ENCODE data around the gene GRB2. TPM values are rescaled to one million over a fixed set of nuclear protein-coding genes. Genes with fewer than 3 reads are reported as not detected.

Gene GRB2
- total and polyA plus RNA-seq, 2 experiments from 2014 or later = 82.7 to 101 TPM

- Histone ChIP-seq H3K4me3 (no peak overlapping the region), H3K4me1 (ENCODE audit: insufficient read depth) (no peaks in the 10 kb centered on the region), H2AFZ (no peak overlapping the region), H3K79me2 (peaks cover 90% of the 10 kb centered on the region), H3K36me3 (replicated peaks; ENCODE audit: insufficient read depth, low read depth) (no peaks in the 10 kb centered on the region), H3K27ac (no peak overlapping the region), H3K9me2 (replicated peaks; ENCODE audit: insufficient read depth) (no peaks in the 10 kb centered on the region), H3K4me2 (no peak overlapping the region), H3K9me3 (ENCODE audit: low read depth) (no peaks in the 10 kb centered on the region), H3K27me3 (no peaks in the 10 kb centered on the region), H4K20me1 (ENCODE audit: insufficient read depth, poor library complexity, severe bottlenecking) (peaks cover 47% of the 10 kb centered on the region)
- TF ChIP-seq, protein P1, sequence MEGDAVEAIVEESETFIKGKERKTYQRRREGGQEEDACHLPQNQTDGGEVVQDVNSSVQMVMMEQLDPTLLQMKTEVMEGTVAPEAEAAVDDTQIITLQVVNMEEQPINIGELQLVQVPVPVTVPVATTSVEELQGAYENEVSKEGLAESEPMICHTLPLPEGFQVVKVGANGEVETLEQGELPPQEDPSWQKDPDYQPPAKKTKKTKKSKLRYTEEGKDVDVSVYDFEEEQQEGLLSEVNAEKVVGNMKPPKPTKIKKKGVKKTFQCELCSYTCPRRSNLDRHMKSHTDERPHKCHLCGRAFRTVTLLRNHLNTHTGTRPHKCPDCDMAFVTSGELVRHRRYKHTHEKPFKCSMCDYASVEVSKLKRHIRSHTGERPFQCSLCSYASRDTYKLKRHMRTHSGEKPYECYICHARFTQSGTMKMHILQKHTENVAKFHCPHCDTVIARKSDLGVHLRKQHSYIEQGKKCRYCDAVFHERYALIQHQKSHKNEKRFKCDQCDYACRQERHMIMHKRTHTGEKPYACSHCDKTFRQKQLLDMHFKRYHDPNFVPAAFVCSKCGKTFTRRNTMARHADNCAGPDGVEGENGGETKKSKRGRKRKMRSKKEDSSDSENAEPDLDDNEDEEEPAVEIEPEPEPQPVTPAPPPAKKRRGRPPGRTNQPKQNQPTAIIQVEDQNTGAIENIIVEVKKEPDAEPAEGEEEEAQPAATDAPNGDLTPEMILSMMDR (IDR thresholded peaks at IDR 0.05; ENCODE audit: poor library complexity) = no peak
- TF ChIP-seq EZH2 (IDR thresholded peaks at IDR 0.05; ENCODE audit: borderline replicate concordance) (no peak), EZH2phosphoT487 (IDR thresholded peaks at IDR 0.05; ENCODE audit: low read depth, severe bottlenecking, unreplicated experiment) (no peak)
- 96% methylated on average over 5 of the region's 5 CpGs for WGBS (ENCODE audit: low lambda C conversion rate, missing lambda C conversion rate)
- no peak for DNase-seq (ENCODE audit: low spot score)
Measured at GRCh38 chr17:75340631-75341030, 64.8 kb downstream of the GRB2 start.

GRCh38 chr17:75339971-75340370, 65.5 kb downstream of the GRB2 start:
- Histone ChIP-seq H3K79me2 (peaks cover 90% of the 10 kb centered on the region), H3K4me1 (ENCODE audit: insufficient read depth) (no peaks in the 10 kb centered on the region), H3K4me3 (no peak overlapping the region), H3K27me3 (no peaks in the 10 kb centered on the region), H3K4me2 (no peak overlapping the region), H3K36me3 (replicated peaks; ENCODE audit: insufficient read depth, low read depth) (no peaks in the 10 kb centered on the region), H2AFZ (no peak overlapping the region), H3K9me2 (replicated peaks; ENCODE audit: insufficient read depth) (no peaks in the 10 kb centered on the region), H3K9me3 (ENCODE audit: low read depth) (no peaks in the 10 kb centered on the region), H4K20me1 (ENCODE audit: insufficient read depth, poor library complexity, severe bottlenecking) (peaks cover 49% of the 10 kb centered on the region), H3K27ac (no peak overlapping the region)
- no peak for TF ChIP-seq EZH2 (IDR thresholded peaks at IDR 0.05; ENCODE audit: borderline replicate concordance)
- WGBS (ENCODE audit: low lambda C conversion rate, missing lambda C conversion rate) = 95% methylated on average over 3 of the region's 3 CpGs
- no peak for DNase-seq (ENCODE audit: low spot score)

- Histone ChIP-seq H4K20me1 (ENCODE audit: insufficient read depth, poor library complexity, severe bottlenecking) (peaks cover 41% of the 10 kb centered on the region), H3K4me2 (no peak overlapping the region), H2AFZ (no peak overlapping the region), H3K27ac (no peak overlapping the region), H3K9me3 (ENCODE audit: low read depth) (no peaks in the 10 kb centered on the region), H3K4me1 (ENCODE audit: insufficient read depth) (no peaks in the 10 kb centered on the region), H3K27me3 (no peaks in the 10 kb centered on the region), H3K9me2 (replicated peaks; ENCODE audit: insufficient read depth) (no peaks in the 10 kb centered on the region), H3K4me3 (no peak overlapping the region), H3K79me2 (peaks cover 90% of the 10 kb centered on the region), H3K36me3 (replicated peaks; ENCODE audit: insufficient read depth, low read depth) (no peaks in the 10 kb centered on the region)
- TF ChIP-seq EZH2 (IDR thresholded peaks at IDR 0.05; ENCODE audit: borderline replicate concordance) (no peak), EZH2phosphoT487 (IDR thresholded peaks at IDR 0.05; ENCODE audit: low read depth, severe bottlenecking, unreplicated experiment) (no peak)
- WGBS (ENCODE audit: low lambda C conversion rate, missing lambda C conversion rate) = 65% methylated on average over 6 of the region's 6 CpGs
- DNase-seq (ENCODE audit: low spot score) = no peak
Measured at GRCh38 chr17:75338335-75338734, 67.1 kb downstream of the GRB2 start.

GRCh38 chr17:75335315-75335714, 70.2 kb downstream of the GRB2 start:
- Histone ChIP-seq H3K9me2 (replicated peaks; ENCODE audit: insufficient read depth) (no peaks in the 10 kb centered on the region), H3K36me3 (replicated peaks; ENCODE audit: insufficient read depth, low read depth) (no peaks in the 10 kb centered on the region), H3K79me2 (peaks cover 90% of the 10 kb centered on the region), H3K27me3 (no peaks in the 10 kb centered on the region), H4K20me1 (ENCODE audit: insufficient read depth, poor library complexity, severe bottlenecking) (peaks cover 29% of the 10 kb centered on the region), H3K4me3 (no peak overlapping the region), H2AFZ (no peak overlapping the region), H3K4me2 (no peak overlapping the region), H3K4me1 (ENCODE audit: insufficient read depth) (no peaks in the 10 kb centered on the region), H3K27ac (no peak overlapping the region), H3K9me3 (ENCODE audit: low read depth) (no peaks in the 10 kb centered on the region)
- DNase-seq (ENCODE audit: low spot score) = no peak
- WGBS (ENCODE audit: low lambda C conversion rate, missing lambda C conversion rate) = 61% methylated on average over 3 of the region's 3 CpGs
- TF ChIP-seq, protein P1 (IDR thresholded peaks at IDR 0.05; ENCODE audit: poor library complexity) = no peak
- TF ChIP-seq EZH2phosphoT487 (IDR thresholded peaks at IDR 0.05; ENCODE audit: low read depth, severe bottlenecking, unreplicated experiment) (no peak), EZH2 (IDR thresholded peaks at IDR 0.05; ENCODE audit: borderline replicate concordance) (no peak)
